Measurements from ENCODE around the gene PUS1.

Gene PUS1

DNA sequence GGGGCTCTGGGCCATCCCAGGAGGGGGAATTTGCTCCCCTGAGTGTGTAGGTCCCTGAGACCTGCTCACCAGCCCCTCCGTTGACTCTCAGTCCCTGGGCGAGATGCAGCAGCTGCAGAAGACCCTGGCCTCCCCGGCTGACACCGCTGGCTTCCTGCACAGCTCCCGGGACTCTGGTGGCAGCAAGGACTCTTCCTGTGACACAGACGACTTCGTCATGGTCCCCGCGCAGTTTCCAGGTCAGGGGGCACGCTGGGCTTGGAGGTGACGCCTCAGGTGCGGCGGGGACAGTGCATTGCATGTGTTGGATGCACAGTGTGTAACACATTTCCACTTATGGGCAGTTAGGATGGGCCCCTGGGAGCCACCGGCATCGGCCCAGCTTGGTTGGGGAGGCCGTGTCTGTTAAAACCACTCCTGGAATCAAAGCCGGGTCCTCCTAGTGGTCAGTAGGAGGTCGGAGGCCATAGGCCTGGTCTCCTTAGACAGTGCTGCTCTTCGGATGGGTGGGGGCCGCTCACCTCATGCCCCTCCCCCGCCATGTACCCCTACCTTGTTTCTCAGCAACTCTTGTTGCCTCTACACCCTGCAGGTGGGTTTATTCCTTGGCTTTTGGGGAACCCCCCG is 17.1 kb upstream of the PUS1 start:
- no peak for DNase-seq
- Histone ChIP-seq H3K4me1 (ENCODE audit: insufficient read depth, low read length) (no peaks in the 10 kb centered on the region), H3K79me2 (ENCODE audit: insufficient read depth, low read length) (peaks cover 2% of the 10 kb centered on the region; the same call in 1 of the 2 replicates), H2AFZ (ENCODE audit: low read depth, low read length) (no peak overlapping the region), H4K20me1 (ENCODE audit: insufficient read depth, low read length) (peaks cover 30% of the 10 kb centered on the region), H3K27ac (ENCODE audit: low read length) (no peak overlapping the region), H3K4me2 (ENCODE audit: insufficient read depth, low read length) (no peak overlapping the region), H3K4me3 (ENCODE audit: low read depth in 1 of 2, low read length in 2 of 2) (no peak overlapping the region), H3K9ac (ENCODE audit: low read depth, low read length) (no peak overlapping the region), H3K27me3 (ENCODE audit: insufficient read depth, low read length, poor library complexity) (no peaks in the 10 kb centered on the region), H3K9me3 (ENCODE audit: insufficient read depth, low read length, severe bottlenecking) (no peaks in the 10 kb centered on the region), H3K36me3 (ENCODE audit: insufficient read depth, low read length) (peaks cover 94% of the 10 kb centered on the region)
- no peak for ATAC-seq (ENCODE audit: insufficient read depth, low read depth)
- TF ChIP-seq, protein P1, sequence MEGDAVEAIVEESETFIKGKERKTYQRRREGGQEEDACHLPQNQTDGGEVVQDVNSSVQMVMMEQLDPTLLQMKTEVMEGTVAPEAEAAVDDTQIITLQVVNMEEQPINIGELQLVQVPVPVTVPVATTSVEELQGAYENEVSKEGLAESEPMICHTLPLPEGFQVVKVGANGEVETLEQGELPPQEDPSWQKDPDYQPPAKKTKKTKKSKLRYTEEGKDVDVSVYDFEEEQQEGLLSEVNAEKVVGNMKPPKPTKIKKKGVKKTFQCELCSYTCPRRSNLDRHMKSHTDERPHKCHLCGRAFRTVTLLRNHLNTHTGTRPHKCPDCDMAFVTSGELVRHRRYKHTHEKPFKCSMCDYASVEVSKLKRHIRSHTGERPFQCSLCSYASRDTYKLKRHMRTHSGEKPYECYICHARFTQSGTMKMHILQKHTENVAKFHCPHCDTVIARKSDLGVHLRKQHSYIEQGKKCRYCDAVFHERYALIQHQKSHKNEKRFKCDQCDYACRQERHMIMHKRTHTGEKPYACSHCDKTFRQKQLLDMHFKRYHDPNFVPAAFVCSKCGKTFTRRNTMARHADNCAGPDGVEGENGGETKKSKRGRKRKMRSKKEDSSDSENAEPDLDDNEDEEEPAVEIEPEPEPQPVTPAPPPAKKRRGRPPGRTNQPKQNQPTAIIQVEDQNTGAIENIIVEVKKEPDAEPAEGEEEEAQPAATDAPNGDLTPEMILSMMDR (IDR thresholded peaks at IDR 0.05; ENCODE audit: borderline replicate concordance, extremely low read depth, low read length, poor library complexity, severe bottlenecking), result no peak
- TF ChIP-seq EZH2 (IDR thresholded peaks at IDR 0.05; ENCODE audit: borderline replicate concordance, low read depth, low read length, severe bottlenecking), result no peak

DNA sequence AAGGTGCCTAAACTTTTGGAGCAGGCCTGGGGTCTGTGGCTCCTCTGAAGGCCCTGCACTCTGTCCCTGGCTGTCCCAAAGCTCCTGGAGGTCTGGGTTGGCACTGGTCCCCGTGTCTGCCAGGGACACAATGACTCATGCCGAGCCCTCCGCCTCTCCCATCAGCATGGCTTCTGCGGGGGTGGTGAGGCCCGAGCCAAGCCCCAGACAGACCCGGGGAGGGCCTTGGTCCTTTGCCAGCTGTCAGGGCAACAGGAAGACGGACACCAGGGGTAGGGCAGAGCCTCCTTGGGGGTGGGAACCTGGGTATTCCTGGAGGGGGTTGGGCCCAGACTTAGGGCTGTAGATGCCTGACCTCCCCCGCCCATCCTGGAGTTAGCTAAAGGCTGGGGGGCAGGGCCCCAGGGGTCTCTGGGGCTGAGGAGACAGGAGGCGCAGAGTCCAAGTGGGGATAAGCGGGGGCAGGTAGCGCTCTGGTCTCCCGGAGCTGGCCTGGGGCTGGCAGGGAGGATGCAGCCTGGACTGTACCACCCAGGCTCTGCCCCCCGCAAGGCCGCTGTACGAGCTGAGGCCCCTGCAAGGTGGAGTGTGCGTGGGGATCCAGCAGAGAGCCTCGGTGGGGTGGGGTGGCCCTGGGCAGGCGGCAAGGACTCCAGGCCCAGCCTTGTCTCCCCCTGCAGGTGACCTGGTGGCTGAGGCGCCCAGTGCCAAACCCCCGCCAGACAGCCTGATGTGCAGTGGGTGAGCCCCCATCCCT is 16.4 kb upstream of the PUS1 start:
- Histone ChIP-seq H3K27me3 (ENCODE audit: insufficient read depth, low read length, poor library complexity) (no peaks in the 10 kb centered on the region), H3K4me3 (ENCODE audit: low read depth in 1 of 2, low read length in 2 of 2) (no peak overlapping the region), H3K27ac (ENCODE audit: low read length) (no peak overlapping the region), H3K4me2 (ENCODE audit: insufficient read depth, low read length) (no peak overlapping the region), H3K4me1 (ENCODE audit: insufficient read depth, low read length) (no peaks in the 10 kb centered on the region), H3K9ac (ENCODE audit: low read depth, low read length) (no peak overlapping the region), H3K36me3 (ENCODE audit: insufficient read depth, low read length) (peaks cover 91% of the 10 kb centered on the region), H3K79me2 (ENCODE audit: insufficient read depth, low read length) (no peaks in the 10 kb centered on the region), H2AFZ (ENCODE audit: low read depth, low read length) (no peak overlapping the region), H4K20me1 (ENCODE audit: insufficient read depth, low read length) (peaks cover 27% of the 10 kb centered on the region), H3K9me3 (ENCODE audit: insufficient read depth, low read length, severe bottlenecking) (no peaks in the 10 kb centered on the region)
- DNase-seq (no peak), ATAC-seq (ENCODE audit: insufficient read depth, low read depth) (no peak)
- TF ChIP-seq, protein P1 (IDR thresholded peaks at IDR 0.05; ENCODE audit: borderline replicate concordance, extremely low read depth, low read length, poor library complexity, severe bottlenecking), result no peak
- TF ChIP-seq EZH2 (IDR thresholded peaks at IDR 0.05; ENCODE audit: borderline replicate concordance, low read depth, low read length, severe bottlenecking), result no peak

DNA sequence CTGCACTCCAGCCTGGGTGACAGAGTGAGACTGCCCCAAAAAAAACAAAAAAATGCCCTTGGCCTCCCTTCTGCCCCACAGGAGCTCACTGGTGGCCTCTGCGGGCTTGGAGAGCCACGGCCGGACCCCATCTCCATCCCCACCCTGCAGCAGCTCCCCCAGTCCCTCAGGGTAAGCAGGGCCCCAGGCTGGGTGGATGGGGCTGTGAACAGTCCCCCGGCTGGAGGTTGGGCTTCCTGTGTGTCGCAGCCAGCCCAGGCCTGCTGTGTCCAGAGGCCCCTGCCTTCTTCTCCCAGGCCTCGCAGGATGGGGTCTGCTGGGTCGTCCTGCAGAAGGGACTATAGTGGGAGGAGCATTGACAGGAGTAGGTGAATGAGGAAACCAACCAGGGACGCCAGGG is 15.4 kb upstream of the PUS1 start:
- DNase-seq, result no peak
- H3K36me3 ChIP-seq (ENCODE audit: insufficient read depth, low read length), result peaks cover 91% of the 10 kb centered on the region
- no peaks in the 10 kb centered on the region for H3K27me3 ChIP-seq (ENCODE audit: insufficient read depth, low read length, poor library complexity)
- no peak overlapping the region for H2AFZ ChIP-seq (ENCODE audit: low read depth, low read length)
- no peak for ATAC-seq (ENCODE audit: insufficient read depth, low read depth)
- no peak for TF ChIP-seq EZH2 (IDR thresholded peaks at IDR 0.05; ENCODE audit: borderline replicate concordance, low read depth, low read length, severe bottlenecking)
- TF ChIP-seq, protein P1 (IDR thresholded peaks at IDR 0.05; ENCODE audit: borderline replicate concordance, extremely low read depth, low read length, poor library complexity, severe bottlenecking), result no peak
- no peak overlapping the region for H3K4me3 ChIP-seq (ENCODE audit: low read depth in 1 of 2, low read length in 2 of 2)
- H3K9me3 ChIP-seq (ENCODE audit: insufficient read depth, low read length, severe bottlenecking), result no peaks in the 10 kb centered on the region
- H3K9ac ChIP-seq (ENCODE audit: low read depth, low read length), result no peak overlapping the region
- H3K79me2 ChIP-seq (ENCODE audit: insufficient read depth, low read length), result no peaks in the 10 kb centered on the region
- H3K27ac ChIP-seq (ENCODE audit: low read length), result no peak overlapping the region
- H3K4me1 ChIP-seq (ENCODE audit: insufficient read depth, low read length), result no peaks in the 10 kb centered on the region
- H4K20me1 ChIP-seq (ENCODE audit: insufficient read depth, low read length), result peaks cover 36% of the 10 kb centered on the region
- no peak overlapping the region for H3K4me2 ChIP-seq (ENCODE audit: insufficient read depth, low read length)
